GM21717 (cell line): ENCODE data around the gene ORMDL1.
"Not testable (repeated sequence)": the region's sequence is repeated elsewhere in the genome, so short reads cannot be mapped to it uniquely, and the experiment has no call there.

Experiments used
- ATAC-seq: cut with Tn5 transposase; IDR thresholded peaks from one replicate; pipeline ENCODE4 v1.9.1; 2021; ENCODE audit warnings: mild to moderate bottlenecking, moderate library complexity; ENCODE audit not compliant: unreplicated experiment

ORMDL1 gene

DNA sequence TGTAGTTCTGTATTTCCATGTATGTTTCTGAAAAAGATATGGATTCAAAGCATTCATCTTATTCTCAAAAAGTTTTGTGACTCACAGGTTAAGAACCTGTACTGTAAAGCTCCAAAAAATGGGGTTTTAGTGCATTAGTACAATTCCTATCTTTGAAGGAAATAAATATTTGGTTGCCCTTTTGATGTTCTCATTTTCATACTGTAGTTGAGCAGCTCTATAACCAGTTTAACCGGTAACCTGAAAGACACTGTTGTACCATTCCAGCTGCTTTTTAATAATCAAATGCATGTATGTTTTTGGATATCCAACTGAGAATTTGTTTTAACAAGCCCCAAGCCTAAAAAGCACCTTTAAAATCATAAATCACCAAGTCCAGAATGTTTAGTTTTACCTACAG is 11.9 kb downstream of the ORMDL1 start:
- ATAC-seq: no peak

- no peak for ATAC-seq
Observed at GRCh38 chr2:189770590-189771322, 13.4 kb downstream of the ORMDL1 start.

GRCh38 chr2:189763908-189764661 is 20.1 kb downstream of the ORMDL1 start:
- no peak for ATAC-seq

GRCh38 chr2:189762551-189763298 is 21.4 kb downstream of the ORMDL1 start, which contains the start of gene OSGEPL1:
TSS of gene OSGEPL1 (minus strand) at chr2:189762792. CDS start at chr2:189761640, 1,152 bp downstream.
- peak; percentile 98 for ATAC-seq

- no peak for ATAC-seq
Observed at GRCh38 chr2:189762229-189762550, 21.9 kb downstream of the ORMDL1 start.

DNA sequence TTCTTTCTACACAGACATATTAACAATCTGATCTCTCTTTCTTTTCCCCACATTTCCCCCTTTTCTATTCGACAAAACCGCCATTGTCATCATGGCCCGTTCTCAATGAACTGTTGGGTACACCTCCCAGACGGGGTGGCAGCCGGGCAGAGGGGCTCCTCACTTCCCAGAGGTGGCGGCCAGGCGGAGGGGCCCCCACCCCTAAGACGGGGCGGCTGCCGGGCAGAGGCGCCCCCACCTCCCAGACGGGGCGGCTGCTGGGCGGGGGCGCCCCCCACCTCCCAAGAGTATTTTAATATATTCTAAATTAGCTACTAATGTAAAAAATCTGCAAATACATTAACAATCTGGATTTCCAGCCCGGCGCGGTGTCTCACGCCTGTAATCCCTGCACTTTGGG is 24.0 kb downstream of the ORMDL1 start:
- ATAC-seq: not testable (repeated sequence)

GRCh38 chr2:189756311-189756952 is 27.7 kb downstream of the ORMDL1 start:
- ATAC-seq: no peak

- ATAC-seq: no peak
Observed at GRCh38 chr2:189751080-189751658, 33.0 kb downstream of the ORMDL1 start.

GRCh38 chr2:189729430-189729829 is 54.7 kb downstream of the ORMDL1 start:
- no peak for ATAC-seq

- ATAC-seq: no peak
Observed at GRCh38 chr2:189726849-189727248, 57.3 kb downstream of the ORMDL1 start.

GRCh38 chr2:189726271-189726670 is 57.9 kb downstream of the ORMDL1 start:
- no peak for ATAC-seq

- no peak for ATAC-seq
Observed at GRCh38 chr2:189723192-189723591, 60.9 kb downstream of the ORMDL1 start.
